Measurements from ENCODE around the gene PPARGC1A.

Gene PPARGC1A

DNA sequence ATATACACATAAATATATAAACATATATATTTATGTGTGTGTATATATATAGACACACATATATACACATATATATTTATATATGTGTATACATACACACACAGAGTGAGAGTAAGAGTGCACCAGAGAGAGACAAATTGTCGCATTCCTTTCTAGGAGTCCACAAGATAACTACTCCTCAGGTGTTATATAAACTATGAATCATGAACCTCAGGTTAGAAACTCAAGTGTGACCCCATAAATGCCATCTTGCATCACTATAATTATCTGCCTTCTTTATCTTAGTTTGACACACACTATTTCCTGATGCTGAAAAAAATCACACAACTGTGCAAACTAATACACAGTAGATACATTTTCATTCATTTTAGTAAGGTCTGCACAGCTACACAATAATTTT lies 135.2 kb downstream of the PPARGC1A start:
- TF ChIP-seq, protein P1, sequence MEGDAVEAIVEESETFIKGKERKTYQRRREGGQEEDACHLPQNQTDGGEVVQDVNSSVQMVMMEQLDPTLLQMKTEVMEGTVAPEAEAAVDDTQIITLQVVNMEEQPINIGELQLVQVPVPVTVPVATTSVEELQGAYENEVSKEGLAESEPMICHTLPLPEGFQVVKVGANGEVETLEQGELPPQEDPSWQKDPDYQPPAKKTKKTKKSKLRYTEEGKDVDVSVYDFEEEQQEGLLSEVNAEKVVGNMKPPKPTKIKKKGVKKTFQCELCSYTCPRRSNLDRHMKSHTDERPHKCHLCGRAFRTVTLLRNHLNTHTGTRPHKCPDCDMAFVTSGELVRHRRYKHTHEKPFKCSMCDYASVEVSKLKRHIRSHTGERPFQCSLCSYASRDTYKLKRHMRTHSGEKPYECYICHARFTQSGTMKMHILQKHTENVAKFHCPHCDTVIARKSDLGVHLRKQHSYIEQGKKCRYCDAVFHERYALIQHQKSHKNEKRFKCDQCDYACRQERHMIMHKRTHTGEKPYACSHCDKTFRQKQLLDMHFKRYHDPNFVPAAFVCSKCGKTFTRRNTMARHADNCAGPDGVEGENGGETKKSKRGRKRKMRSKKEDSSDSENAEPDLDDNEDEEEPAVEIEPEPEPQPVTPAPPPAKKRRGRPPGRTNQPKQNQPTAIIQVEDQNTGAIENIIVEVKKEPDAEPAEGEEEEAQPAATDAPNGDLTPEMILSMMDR (IDR thresholded peaks at IDR 0.05) = no peak
- no peak for TF ChIP-seq ZFX (IDR thresholded peaks at IDR 0.05; ENCODE audit: borderline replicate concordance)
- no peak overlapping the region for H3K27ac ChIP-seq

DNA sequence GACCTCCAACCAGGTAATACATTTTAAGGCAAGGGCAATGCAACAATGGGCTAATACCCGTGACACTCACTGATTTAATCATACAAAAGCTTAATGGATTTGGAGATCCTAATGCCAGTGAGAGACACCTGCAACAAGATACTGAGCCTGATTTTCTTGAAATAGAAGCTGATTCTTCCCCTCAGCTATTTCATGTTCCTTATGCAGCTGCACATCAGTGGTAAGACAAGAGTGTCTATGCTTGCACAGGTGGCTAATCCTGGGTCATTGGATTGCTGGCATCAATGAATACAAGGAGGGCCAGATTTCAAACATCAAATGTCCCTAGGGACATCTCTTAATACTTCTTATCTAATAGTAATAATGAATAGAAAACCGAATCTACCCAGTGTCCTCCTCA lies 139.7 kb downstream of the PPARGC1A start:
- no peak for TF ChIP-seq ZFX (IDR thresholded peaks at IDR 0.05; ENCODE audit: borderline replicate concordance)
- TF ChIP-seq, protein P1 (IDR thresholded peaks at IDR 0.05) = no peak
- H3K27ac ChIP-seq = no peak overlapping the region

DNA sequence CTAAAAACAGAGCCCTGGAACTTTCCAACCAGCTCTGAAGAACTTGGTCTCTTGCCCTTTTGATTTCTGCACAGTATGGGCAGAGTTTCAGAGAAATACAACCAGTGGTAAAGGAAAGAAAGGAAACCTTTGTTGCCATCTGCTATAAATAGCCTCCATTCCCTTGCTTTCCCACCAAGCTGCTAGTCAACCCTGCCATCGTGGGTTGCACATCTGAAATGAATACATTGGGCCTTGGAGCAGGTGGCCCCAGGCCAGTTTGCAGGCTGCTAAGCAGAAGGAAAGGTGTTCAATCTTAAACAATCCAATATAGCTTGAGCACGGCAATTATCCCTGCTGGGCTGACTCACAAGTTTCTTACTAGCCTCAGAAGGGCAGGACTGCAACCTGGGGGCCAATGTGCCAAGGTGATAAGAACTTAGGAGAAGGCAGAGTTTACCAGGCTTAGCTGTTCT lies 142.5 kb downstream of the PPARGC1A start:
- no peak overlapping the region for H3K27ac ChIP-seq
- TF ChIP-seq ZFX (IDR thresholded peaks at IDR 0.05; ENCODE audit: borderline replicate concordance) = no peak
- TF ChIP-seq, protein P1 (IDR thresholded peaks at IDR 0.05) = no peak

DNA sequence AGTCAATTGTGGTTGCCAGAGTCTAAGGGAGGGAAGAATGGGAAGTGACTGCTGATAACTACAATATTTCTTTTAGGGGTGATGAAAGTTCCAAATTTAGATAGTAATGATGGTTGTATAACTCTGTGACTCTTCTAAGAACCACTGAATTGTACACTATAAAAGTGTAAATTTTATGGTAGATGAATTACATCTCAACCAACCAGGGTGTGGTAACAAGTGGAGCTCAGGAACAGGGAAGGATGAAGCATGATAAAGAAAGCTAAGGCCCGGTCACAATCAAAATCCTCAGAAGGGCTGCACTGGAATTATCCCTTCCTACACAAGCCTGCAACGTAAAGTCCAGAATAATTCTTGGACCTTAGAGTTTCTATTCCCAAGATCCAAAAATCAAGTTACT lies 143.2 kb downstream of the PPARGC1A start:
- H3K27ac ChIP-seq = no peak overlapping the region

DNA sequence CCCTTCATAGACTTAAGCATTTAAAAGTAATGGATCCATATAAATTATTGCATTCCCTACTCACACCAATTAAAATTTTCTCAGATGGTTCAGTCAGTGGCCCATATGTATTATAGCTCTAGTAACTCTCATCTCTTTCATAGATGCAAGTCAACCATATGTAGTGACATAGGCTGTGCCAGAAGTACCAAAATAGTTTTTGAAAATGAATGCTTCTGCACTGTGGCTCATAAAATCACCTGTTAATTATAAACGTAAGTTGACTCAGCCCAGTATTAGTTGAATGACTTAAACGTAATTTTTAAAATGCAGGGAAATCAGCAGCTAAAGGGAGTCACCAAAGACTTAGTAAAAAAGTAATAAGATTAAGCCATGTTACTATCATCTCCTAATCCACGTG lies 143.8 kb downstream of the PPARGC1A start:
- TF ChIP-seq ZFX (IDR thresholded peaks at IDR 0.05; ENCODE audit: borderline replicate concordance) = no peak
- TF ChIP-seq, protein P1 (IDR thresholded peaks at IDR 0.05) = no peak
- H3K27ac ChIP-seq = no peak overlapping the region

More for the DNA sequence above, 143.2 kb downstream of the PPARGC1A start:
- TF ChIP-seq, protein P1 (IDR thresholded peaks at IDR 0.05) = no peak

DNA sequence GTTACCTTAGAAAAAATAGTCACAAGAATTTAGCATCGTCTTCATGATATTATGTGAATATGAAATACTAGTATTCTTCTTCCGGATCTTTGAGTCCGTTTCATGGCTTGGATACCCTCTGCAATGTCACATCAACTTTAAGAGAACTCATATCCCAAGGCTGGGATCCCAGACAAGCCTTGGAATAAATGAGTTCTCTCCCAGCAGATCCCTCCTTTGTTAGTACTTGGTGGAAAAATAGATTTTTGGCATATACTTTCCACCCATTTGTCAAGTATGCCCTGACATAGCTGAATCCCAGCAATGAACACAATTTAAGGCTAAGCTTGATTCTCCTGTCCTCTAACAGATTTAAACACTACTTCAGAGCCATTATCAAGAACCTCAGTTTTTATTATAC lies 144.5 kb downstream of the PPARGC1A start:
- TF ChIP-seq ZFX (IDR thresholded peaks at IDR 0.05; ENCODE audit: borderline replicate concordance) = no peak
- TF ChIP-seq, protein P1 (IDR thresholded peaks at IDR 0.05) = no peak
- no peak overlapping the region for H3K27ac ChIP-seq

Data from 22Rv1 (cell line).